Activated CD4-positive, CD25-positive, alpha-beta regulatory T cell (primary cell): ENCODE results near the gene PITX2.
"Not testable (repeated sequence)": the region's sequence is repeated elsewhere in the genome, so short reads cannot be mapped to it uniquely, and the experiment has no call there.

Experiments
- DNase-seq, 4 experiments: peaks; one replicate each; lab custom pipeline; 2025; lab: John Stamatoyannopoulos, UW

PITX2 gene

GRCh38 chr4:110611968-110612447 is 10.9 kb downstream of the PITX2 start:
- no peak for DNase-seq

- no peak for DNase-seq
Measured at GRCh38 chr4:110610940-110611831, 11.7 kb downstream of the PITX2 start.

GRCh38 chr4:110610620-110610939 is 12.3 kb downstream of the PITX2 start:
- DNase-seq = no peak

- DNase-seq = no peak
Measured at GRCh38 chr4:110609044-110609750, 13.7 kb downstream of the PITX2 start.

GRCh38 chr4:110605077-110605476 is 17.8 kb downstream of the PITX2 start:
- no peak for DNase-seq

- no peak for DNase-seq
Measured at GRCh38 chr4:110602061-110602460, 20.8 kb downstream of the PITX2 start.

GRCh38 chr4:110597582-110597981 is 25.3 kb downstream of the PITX2 start:
- DNase-seq = no peak

- no peak for DNase-seq
Measured at GRCh38 chr4:110596431-110596830, 26.4 kb downstream of the PITX2 start.

- no peak for DNase-seq
Measured at GRCh38 chr4:110595583-110595982, 27.3 kb downstream of the PITX2 start.

- DNase-seq = no peak
Measured at GRCh38 chr4:110589297-110589696, 33.6 kb downstream of the PITX2 start.

GRCh38 chr4:110587666-110588285 is 35.1 kb downstream of the PITX2 start:
- DNase-seq = no peak

GRCh38 chr4:110586131-110586850 is 36.6 kb downstream of the PITX2 start:
- DNase-seq = no peak

- DNase-seq = not testable (repeated sequence)
Measured at GRCh38 chr4:110576696-110577095, 46.2 kb downstream of the PITX2 start.
